ENCODE data around the gene BMAL1.

The BMAL1 gene

DNA sequence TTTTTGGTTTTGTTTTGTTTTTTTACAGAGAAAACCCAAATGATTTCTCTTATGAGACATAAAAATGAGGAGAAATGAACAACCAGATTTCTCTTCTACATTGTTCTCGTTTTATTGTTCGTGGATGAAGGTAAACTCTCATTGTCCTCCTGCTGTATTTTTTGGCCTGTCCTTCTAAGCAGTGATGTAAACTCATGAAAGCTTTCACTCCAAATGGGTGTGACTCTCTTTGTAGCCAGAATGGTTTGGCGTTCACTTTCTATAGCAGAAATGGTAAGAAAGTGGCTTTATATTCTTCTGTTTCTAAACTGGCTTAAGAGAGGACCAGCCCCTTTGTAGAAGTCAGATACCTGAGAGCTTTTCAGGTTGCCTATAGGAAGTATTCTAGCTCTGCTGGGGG is 15.5 kb upstream of the BMAL1 start:
- no peak for DNase-seq

DNA sequence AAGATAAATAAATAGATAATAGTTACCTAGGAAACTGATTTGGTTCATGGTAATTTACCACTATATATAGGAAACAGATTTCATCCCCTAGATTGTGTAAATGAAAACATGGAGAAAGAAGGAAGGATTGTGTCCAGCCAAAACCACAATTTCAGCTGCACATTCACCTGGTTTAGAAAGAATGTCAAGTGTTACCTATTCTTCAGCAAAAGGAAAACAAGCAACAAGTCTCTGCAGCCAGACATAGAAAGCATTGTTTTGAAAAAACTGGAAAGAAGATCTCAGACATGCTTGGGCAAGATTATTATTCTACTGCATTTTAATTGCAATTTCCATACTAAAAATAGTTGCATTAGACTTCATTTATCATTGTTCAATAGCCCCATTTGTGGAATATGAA is 8.8 kb upstream of the BMAL1 start:
- peak; percentile 63 for DNase-seq

DNA sequence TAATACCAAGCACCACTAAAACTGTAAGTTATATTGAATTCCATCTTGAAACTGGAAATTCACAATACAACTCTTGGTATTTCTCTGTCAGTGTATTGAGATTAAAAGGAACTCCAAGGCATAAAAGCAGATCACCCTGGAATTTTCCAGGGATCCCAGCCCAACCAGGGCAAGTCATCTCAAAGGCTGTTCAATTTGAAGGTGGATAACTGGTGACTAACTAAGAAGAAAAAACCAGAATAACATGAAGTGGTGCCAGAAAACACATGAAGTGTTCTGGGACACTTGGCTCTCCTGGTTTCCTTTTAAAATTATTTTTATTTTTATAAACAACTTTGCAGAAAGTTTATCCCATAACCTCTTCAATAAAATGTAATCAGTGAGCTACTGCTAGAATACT is 7.8 kb upstream of the BMAL1 start:
- DNase-seq, result no peak

DNA sequence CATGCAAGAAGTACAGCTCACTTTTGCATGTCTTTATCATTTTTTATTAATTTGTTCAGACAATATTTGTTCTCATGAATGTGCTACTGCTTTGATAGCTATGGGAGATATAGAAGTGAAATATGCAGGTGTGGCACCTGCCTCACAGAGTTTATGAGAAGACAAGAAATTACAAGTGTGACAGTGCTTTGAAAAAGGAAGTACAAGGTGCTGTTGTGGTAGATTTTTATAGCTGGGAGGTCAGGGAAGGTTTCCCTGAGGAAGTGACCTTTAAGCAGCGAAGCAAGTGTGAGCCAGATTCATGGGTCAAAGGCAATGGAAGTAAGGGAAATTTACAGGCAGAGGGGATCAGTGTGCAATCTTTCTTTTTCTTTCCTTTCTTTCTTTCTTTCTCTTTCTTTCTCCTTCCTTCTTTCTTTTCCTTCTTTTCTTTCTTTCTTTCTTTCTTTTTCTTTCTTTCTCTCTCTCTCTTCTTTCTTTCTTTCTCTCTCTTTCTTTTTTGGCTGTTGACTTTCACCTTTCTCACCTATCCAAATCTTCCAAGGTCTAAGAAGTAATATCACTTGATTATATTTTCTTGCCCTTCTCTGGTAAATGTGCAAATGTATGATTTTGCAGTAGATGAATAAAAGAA is 6.4 kb upstream of the BMAL1 start:
- no peak for DNase-seq

DNA sequence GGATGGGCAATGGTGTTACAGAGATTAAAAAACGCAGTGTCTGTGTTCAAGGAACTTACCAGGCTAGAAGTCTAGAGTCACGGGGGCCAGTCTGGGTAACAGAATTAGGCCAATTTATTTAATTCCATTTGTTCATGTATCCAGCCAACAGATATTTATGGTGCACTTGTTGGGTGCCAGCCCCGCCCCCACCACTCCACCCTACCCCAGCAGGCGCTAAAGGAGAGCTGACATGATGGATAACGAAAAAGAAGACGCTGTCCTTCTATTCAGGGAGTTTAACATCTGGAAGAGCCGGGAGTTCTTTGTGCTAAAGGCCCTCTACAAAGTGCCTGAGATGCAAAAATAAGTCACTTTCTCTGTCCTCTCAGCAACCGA is 1.1 kb upstream of the BMAL1 start:
- DNase-seq, result no peak

DNA sequence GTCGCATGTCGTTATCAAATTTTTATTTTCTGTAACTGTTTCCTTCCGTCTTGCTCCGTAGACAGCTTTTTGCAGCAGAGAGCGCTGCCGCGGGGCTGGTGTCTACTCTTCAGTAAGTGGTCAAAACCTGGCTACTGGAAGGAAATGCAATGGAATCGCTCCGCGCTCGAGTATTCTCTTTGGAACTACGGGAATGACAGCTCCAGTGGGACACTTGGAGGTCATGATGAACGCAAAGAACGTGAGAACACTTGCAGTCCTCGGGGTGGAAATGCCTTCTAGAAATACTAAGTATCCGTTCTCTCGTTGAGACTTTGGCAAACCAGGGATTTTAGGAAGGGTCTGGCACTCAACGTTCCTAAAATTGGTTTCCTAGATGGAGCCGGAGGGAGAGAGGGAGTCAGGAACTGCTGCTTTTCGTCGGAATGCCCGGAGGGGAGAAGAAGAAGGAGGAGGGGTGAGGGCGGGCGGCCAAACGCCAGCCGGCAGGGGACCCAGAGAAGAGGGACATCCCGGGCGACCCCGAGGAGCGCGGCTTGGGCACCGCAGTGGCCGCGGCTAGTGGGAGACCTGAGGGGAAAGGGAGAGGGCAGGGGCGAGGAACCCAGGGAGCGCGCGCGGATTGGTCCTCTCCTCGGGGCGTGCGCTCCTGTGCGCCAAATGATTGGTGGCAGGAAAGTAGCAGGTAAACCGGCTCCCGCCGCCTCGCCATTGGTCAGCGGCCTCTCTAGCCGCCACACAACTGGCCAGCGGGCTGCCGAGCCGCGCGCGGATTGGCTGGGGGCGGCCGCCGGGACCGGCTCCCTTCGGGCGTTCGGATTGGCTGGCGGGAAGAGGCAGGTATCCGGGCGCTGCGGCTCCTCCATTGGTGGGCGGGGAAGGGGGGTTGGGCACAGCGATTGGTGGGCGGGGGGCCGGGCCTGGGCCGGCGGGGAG is 490 bp upstream of the BMAL1 start:
- DNase-seq, result peak; percentile 97

DNA sequence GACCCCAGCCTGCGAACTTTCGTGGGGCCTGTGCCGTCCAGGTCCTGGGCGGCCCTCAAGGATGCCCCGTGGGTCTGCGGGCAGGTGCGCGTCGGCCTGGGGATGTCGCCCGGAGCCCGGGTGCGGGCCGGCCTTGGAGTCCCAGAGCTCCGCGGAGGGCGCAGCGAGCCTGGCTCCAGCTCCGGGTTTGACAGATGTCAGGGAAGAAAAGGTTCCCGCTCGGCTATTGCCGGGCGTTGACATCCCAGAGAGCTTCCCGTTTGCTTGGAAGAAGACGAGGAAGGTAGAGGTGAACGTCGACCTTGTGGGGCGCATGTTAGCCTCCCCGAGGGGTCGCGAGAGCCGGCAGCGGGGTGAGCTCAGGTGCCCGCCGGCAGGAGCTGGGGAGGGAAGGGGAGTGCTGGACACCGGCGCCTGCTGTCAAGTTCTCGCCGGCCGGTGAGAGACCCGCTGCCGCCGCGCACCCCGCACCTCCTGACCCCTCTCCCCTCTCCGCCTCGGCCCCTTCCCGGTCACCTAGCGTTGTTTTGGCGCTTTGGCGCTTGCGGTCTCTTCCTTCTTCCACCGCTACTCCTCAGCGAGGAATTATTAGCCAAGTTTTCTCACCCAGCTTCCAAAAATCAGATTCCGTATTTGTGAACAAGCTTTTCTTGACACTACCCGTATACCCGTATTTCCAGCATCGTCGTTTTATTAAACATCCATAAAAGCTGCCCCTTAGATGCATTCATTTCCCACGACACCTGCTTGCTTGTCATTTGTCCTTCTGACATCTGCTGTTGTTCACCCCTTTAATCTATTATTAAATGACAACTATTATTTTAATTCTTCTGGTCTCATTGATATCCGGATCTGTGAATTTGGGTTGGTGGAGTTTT is 1.3 kb downstream of the BMAL1 start:
- DNase-seq, result no peak

DNA sequence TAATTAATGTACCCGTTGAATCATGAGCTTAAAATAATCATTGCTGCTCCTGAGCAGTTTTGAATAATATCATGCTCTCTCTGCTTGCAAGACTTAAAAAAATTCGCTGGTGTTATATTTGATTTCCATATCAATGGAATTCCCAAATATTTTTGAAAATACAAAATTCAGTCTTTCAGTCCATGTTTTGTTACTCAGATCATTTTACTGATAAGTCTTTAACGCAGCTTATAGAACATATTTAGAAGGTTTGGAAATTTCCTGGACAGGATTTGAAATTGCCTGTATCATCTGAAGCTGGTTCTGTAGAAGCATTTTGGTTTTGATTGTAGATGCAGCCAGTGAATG is 1.9 kb downstream of the BMAL1 start:
- DNase-seq, result no peak

DNA sequence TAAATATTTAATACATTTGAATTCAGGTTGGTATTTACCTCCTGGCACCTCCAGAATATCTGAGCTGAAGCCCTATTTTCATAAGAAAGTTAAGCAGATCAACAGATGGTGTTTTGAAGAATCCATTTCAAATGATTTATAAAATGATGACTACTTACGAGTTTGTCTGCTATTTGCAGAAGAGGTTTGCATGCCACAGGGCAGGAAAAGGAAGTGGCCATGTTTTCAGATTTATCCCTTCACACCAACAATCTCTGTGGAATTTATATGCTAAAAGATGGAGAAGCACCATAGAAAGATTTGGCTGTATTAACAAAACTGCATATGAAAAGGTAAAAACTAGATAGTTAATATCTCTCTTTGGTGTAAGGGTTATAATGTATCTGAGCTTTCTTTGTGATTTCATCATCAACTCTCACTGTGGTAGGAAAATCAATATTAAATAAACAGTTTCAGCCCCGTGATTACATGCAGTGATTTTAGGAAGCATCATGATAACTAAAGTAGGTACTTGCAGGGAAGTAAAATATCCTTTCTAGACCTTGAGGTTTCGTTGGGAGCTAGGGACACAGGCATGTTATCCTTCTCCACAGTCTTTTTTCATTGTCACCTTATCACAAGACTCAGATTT is 2.6 kb downstream of the BMAL1 start:
- DNase-seq, result no peak

DNA sequence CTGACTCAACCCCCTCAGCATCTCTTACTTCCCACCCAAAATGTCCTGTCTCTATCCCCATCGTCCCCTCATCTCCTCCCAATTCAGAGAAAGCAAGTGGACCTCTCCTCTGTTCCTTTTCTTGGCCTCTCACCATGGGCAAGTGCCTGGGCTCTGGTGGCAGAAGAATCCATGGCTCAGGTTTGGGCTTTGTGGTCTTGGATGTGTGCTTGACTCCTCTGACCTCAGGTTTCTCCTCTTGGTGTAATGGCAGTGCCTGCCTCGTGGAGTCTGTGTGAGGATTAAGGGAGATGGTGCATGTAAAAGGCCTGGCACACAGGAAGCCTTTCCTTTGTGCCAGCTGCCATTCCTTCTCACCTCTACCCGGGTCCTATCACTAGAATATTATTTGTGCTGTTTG is 3.2 kb downstream of the BMAL1 start:
- no peak for DNase-seq

DNA sequence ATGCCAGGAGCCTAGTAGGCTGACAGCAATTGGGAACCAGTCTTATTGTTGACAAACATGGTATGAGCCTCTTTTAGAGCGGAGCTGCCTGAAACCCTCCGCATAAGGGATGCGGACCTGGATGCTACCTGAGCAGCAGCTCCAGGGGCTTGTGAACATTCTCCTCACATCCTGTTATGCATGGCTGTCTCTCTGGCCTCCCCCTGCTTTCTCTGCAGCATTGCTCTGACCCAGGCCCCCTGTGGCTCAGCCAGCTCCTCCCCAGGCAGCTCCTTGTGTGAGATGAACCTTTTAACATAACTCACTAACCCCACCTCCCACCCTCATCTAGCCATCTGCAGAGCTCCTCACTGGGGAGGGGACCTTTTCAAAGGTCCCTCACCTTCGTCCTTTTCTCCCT is 6.0 kb downstream of the BMAL1 start:
- no peak for DNase-seq

DNA sequence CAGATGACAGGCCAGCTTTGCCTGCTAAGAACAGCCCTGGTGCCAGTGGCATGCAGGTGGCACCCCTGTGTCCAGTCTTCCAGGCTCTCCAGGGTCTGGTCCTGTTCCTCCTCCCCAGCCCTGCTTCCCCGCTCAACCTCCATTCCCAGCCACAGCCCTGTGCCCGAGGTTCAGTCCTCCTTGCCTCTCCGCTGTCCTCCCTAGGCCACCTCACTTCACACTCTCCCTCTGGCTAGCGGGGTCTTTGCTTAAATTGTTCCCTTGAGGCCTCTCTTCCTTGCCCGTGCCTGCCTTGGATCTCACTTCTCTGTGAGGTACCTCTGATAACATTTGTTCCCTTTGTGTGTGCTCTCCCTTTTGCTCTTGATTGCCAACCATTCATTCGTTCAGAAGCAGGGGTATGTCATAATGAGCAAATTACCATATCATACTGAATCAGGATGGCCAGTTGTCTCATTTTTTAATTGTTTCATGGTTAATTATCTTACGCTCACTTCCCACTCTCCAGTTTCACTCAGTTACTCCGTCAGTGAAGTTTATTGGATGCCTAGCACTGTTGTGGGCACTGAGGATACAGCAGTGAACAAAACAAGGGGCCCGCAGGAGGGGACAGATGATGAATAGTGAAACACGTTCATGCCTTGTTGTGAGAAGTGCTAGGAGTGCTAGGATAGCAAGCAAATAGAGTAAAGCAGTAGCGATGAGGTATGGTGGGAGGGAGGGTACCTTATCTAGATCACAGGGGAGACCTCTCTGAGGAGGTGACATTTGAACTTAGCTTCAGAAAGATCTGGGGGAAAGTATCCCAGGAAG is 7.4 kb downstream of the BMAL1 start:
- no peak for DNase-seq

DNA sequence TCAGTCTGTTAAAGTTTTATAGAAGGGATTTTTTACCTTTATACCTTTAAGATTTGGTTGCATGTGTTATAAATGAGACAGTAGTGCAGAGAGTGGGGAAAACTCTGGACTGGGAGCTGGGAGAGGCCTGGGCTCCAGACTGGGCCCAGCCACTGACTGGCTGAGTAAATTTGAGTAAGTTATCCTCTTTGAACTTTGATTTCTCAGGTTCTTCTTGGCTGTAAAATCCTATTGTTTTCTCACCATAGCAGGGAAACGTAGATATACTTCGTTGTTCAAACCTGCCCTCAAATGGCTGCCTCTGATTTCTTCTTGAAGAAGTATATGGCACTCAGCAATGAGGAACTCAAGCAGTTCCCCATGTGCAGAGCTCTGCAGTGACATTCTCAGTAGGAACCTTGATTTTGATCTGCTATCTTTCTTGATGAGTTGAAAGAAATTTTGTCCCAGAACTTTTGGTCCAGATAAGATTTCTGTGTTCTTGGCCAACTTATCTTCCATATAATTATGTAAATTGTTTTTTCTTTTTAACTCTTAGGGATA is 8.8 kb downstream of the BMAL1 start:
- DNase-seq, result no peak

DNA sequence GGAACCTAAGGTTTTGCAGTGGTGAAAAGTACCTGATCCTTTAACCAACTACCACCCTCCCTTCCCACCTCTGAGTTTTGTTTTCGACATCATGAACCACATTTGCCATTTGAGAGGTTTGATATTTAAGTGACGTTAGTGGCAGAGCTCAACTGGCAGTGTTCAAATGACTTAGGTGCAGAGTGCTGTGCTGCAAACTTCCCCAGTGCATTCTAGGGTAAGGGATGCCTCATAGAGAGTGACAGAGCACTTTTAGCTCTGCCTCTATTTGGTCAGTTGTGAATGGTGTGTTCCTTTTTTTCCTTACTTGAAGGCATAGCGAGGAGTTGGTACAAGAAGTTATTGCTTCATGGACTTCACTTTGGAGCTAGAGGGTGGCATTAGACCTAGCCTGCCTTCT is 9.4 kb downstream of the BMAL1 start:
- no peak for DNase-seq

DNA sequence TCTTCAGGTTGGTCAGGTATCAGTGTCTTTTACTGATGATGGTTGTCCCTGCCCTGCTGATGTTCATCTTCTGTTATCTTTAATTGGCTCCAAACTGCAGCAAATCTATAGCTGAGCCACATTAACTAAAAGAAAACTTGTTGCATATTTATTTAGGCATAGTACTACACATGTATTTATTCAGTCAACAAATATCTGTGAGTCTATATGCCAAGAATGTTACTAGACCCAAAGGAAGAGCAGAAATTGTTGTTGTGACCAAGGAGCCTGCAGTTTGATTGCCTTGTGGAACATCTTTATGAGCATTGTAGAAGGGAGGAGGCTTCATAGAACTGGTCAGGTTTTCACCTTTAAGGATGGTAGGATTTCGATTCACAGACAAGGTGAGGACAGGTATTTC is 10.1 kb downstream of the BMAL1 start:
- no peak for DNase-seq

DNA sequence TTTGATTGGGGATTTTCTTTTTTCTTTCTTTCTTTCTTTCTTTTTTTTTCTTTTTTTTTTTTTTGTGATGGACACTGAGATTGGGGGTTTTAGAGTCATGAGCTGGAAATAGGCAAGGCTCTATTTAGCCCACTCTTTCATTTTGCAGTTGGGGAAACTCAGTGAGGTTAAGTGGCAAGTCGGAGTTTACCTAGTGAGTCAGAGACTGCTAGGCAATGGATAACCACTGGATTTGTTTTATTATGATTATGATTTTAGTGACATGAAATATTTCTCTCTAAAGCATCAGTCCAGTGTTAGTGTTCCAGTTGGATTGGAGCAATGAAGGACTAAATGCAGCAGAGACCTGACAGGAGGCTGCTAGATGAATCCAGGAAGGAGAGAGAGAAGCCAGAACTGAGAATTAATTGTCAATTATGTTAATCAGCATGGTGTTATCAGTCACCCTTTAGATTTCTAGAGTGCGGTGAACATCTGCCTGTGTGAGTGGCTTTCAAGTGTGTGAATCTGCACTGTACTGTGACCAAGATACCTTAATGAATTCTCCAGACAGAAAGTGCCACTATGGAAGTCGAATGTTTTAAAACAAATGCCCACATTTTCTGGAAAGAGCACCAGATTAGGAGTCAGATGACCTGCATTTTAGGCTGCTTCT is 10.9 kb downstream of the BMAL1 start:
- DNase-seq, result no peak

DNA sequence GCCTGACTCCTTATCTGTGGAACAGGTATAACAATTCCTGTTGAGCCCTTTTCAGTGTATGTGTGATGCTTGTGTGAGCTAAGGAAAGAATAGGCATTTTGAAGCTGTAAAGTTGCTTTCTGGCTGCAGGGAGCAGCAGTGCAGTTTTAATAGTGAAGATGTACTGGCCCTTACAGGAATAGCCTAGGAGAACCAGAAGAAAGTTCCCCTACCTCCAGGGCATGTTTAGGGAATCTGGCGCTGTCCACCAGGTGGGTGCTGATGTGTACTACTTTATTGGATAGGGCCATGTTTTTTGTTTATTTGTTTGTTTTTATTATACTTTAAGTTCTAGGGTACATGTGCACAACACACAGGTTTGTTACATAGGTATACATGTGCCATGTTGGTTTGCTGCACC is 11.5 kb downstream of the BMAL1 start:
- no peak for DNase-seq

DNA sequence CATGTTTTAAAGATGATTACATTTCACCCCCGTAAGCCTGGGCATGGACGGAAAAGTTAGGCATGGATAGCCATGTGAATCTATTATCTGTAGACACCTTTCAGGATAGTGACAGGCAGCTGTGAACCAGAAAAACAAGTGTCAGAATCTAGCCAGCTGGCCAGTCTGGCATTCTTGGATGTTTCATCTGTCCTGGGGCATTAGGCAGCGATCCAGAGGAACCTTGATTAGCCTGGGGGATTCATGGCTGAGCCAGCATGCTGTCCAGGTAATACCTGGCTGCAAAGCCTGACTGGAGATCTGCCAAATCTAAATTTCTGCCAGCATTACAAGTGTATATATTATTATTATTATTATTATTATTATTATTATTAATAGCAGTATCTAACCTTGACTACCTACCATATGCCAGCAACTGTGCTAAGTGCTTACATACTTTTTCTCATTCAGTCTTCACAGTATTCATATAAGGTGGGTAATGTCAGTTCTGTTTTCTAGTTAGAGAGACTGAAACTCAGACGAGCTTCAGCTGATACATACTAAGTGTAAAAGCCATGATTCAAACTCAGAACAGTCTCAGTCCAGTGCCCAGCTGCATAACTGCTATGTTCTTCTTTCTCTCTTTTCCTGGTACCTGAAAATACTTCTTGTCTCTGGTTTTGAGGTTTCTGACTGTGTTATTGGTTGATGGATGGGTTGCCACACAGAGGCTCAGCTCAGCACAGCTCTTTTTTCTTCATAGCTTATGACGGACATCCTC is 12.8 kb downstream of the BMAL1 start:
- DNase-seq, result no peak

DNA sequence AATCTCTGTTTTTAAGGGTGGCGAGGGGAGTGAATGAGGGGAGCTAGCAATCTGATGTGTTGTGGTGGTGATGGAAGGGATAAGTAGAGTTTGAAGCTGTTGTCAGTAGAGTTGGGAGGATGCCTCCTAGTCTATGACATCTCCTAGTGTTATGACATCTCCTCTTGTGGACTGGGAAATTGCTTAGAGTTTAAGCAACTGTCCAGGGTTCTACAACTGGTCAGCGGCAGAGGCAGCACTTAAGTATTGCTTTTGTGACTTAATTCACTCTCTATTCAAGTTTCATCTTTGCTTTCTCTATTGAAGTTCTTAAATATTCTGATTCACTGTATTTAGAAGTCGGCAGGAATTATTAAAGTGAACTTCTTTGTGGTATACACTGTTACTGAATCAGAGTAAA is 13.8 kb downstream of the BMAL1 start:
- no peak for DNase-seq

DNA sequence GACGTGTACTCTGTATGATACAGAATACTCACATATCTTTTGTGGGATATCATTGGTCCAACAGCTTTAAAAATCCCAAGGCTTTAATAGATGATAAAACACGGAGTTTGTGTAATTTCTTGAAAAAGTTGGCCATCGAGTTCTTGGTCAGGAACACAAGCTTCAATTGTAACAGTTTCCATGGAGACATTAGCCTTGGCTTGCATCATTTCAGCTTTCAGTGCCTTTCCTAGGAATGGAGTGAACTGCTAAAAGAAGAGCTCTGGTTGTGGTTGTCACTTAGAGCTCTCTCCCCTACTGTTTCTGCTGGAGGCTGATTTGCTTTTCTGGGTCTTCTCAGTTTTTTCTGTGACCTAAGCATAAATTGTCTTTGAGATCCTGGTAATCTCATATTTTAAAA is 14.2 kb downstream of the BMAL1 start:
- DNase-seq, result no peak

DNA sequence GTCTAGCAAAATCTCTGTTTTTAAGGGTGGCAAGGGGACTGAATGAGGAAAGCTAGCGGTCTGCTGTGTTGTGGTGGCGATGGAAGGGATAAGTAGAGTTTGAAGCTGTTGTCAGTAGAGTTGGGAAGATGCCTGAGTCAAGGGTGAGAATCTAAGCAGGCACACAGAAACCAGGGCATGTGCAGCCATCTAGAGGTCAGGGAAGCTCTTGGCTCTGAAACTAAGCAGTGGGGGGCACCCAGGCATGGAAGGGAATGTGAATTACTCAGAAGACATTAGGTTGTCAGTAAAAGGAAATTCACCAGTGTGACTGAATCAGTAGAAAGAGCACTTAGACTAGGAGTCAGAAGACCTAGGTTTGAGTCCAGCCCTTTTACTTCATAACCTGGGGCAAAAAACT is 15.4 kb downstream of the BMAL1 start:
- no peak for DNase-seq

Data from NCI-H1048 (cell line).